Stimulated activated CD4-positive, alpha-beta T cell treated with anti-CD3 and anti-CD28 coated beads, Interleukin-1b, Interleukin-23, amount 100 ng/mL, for 24 hours (primary cell): Measurements from ENCODE around the gene DAB2IP.

Experiments used
- DNase-seq, 4 experiments: peaks; one replicate each; pipeline ENCODE4 v3.0.0-alpha.2; 2020; ENCODE audit warnings: low read depth in 4 of 4, low spot score in 1 of 4

Gene DAB2IP

GRCh38 chr9:121700832-121701419, 49.5 kb downstream of the DAB2IP start:
- DNase-seq = no peak

GRCh38 chr9:121701736-121702261, 50.4 kb downstream of the DAB2IP start:
- DNase-seq = no peak

- no peak for DNase-seq
Observed at GRCh38 chr9:121703014-121703734, 51.7 kb downstream of the DAB2IP start.

- DNase-seq = no peak
Observed at GRCh38 chr9:121704281-121704680, 52.8 kb downstream of the DAB2IP start.

GRCh38 chr9:121706149-121706750, 54.8 kb downstream of the DAB2IP start:
- no peak for DNase-seq

- no peak for DNase-seq
Observed at GRCh38 chr9:121707477-121708424, 56.3 kb downstream of the DAB2IP start.

GRCh38 chr9:121708768-121709488, 57.5 kb downstream of the DAB2IP start:
- no peak for DNase-seq

- no peak for DNase-seq
Observed at GRCh38 chr9:121709798-121710197, 58.4 kb downstream of the DAB2IP start.

- no peak for DNase-seq
Observed at GRCh38 chr9:121711281-121711680, 59.8 kb downstream of the DAB2IP start.

GRCh38 chr9:121711797-121712196, 60.4 kb downstream of the DAB2IP start:
- DNase-seq = no peak

GRCh38 chr9:121713400-121714070, 62.1 kb downstream of the DAB2IP start:
- DNase-seq = no peak

- no peak for DNase-seq
Observed at GRCh38 chr9:121714075-121714705, 62.8 kb downstream of the DAB2IP start.

GRCh38 chr9:121714873-121715272, 63.4 kb downstream of the DAB2IP start:
- DNase-seq = no peak

- no peak for DNase-seq
Observed at GRCh38 chr9:121717141-121717991, 65.9 kb downstream of the DAB2IP start.

- DNase-seq = no peak
Observed at GRCh38 chr9:121718084-121718483, 66.7 kb downstream of the DAB2IP start.

- no peak for DNase-seq
Observed at GRCh38 chr9:121718501-121718900, 67.1 kb downstream of the DAB2IP start.

- no peak for DNase-seq
Observed at GRCh38 chr9:121720311-121721057, 69.0 kb downstream of the DAB2IP start.

GRCh38 chr9:121721058-121721350, 69.6 kb downstream of the DAB2IP start:
- DNase-seq = no peak
